HEK293 (cell line): Measurements from ENCODE around the gene MISP.

ENCODE experiments used
- CTCF ChIA-PET: fragments of 350-600 bp; formaldehyde crosslinking; extraction: SDS; loops from one replicate; lab custom pipeline; 2021; ENCODE audit warnings: antibody characterized with exemption; lab: Yijun Ruan, JAX
- POLR2A ChIA-PET: fragments of 300-600 bp; formaldehyde crosslinking; extraction: SDS; loops from one replicate; lab custom pipeline; 2020; ENCODE audit warnings: antibody characterized with exemption, inconsistent platforms; lab: Yijun Ruan, JAX
- H3K27ac ChIP-seq: fragments of 200-500 bp; sonication (Bioruptor generic); 2 replicates; pipeline ENCODE4 v1.5.1; 2014; ENCODE audit warnings: low read depth, low read length, control low read depth, inconsistent platforms; ENCODE audit errors: extremely low read depth
- H3K36me3 ChIP-seq, 2 experiments: fragments of 200-500 bp in 1 of 2; sonication (Bioruptor generic) in 1 of 2; 1 replicate in 1 of 2; 2 replicates in 1 of 2; pipeline ENCODE4 v1.5.1; 2014 to 2017; ENCODE audit warnings: inconsistent platforms in 2 of 2, low read length in 2 of 2; ENCODE audit not compliant: control insufficient read depth in 2 of 2, insufficient read depth in 1 of 2
- H3K4me1 ChIP-seq: fragments of 200-500 bp; sonication (Bioruptor generic); 2 replicates; pipeline ENCODE4 v1.5.1; 2014; ENCODE audit warnings: mild to moderate bottlenecking, low read length, inconsistent platforms; ENCODE audit not compliant: control insufficient read depth, insufficient read depth
- H3K4me3 ChIP-seq: 2 replicates; pipeline ENCODE4 v1.5.1; 2011; ENCODE audit warnings: low read depth, mild to moderate bottlenecking, control low read depth, low read length, moderate library complexity
- H3K9me3 ChIP-seq: fragments of 200-500 bp; sonication (Bioruptor generic); 2 replicates; pipeline ENCODE4 v1.5.1; 2014; ENCODE audit warnings: low read depth, low read length, inconsistent platforms; ENCODE audit not compliant: control insufficient read depth, insufficient read depth
- BCL11A ChIP-seq: fragments of 450-650 bp; formaldehyde crosslinking; IDR thresholded peaks from 2 replicates; pipeline ENCODE4 v1.5.1; 2016; ENCODE audit warnings: low read depth, missing biosample characterization, missing genetic modification characterization
- EGR2 ChIP-seq: fragments of 450-650 bp; formaldehyde crosslinking; IDR thresholded peaks from 2 replicates; pipeline ENCODE4 v1.5.1; 2016; ENCODE audit warnings: low read depth, missing biosample characterization, missing genetic modification characterization
- GFI1B ChIP-seq: fragments of 450-650 bp; formaldehyde crosslinking; IDR thresholded peaks from 2 replicates; pipeline ENCODE4 v1.5.1; 2016; ENCODE audit warnings: missing biosample characterization, missing genetic modification characterization
- GLIS2 ChIP-seq: fragments of 450-650 bp; formaldehyde crosslinking; IDR thresholded peaks from 2 replicates; pipeline ENCODE4 v1.5.1; 2016; ENCODE audit warnings: missing biosample characterization, missing genetic modification characterization
- ZFP41 ChIP-seq: fragments of 450-650 bp; formaldehyde crosslinking; IDR thresholded peaks from 2 replicates; pipeline ENCODE4 v1.5.1; 2016; ENCODE audit warnings: missing biosample characterization, missing genetic modification characterization, borderline replicate concordance
- ZNF10 ChIP-seq: fragments of 450-650 bp; formaldehyde crosslinking; IDR thresholded peaks from 2 replicates; pipeline ENCODE4 v1.5.1; 2017; ENCODE audit warnings: missing biosample characterization, missing genetic modification characterization
- ZNF132 ChIP-seq: fragments of 450-650 bp; formaldehyde crosslinking; IDR thresholded peaks from 2 replicates; pipeline ENCODE4 v1.5.1; 2017; ENCODE audit warnings: missing biosample characterization, missing genetic modification characterization, borderline replicate concordance
- ZNF24 ChIP-seq: fragments of 450-650 bp; formaldehyde crosslinking; IDR thresholded peaks from 2 replicates; pipeline ENCODE4 v1.5.1; 2016; ENCODE audit warnings: missing biosample characterization, missing genetic modification characterization
- ZNF521 ChIP-seq: fragments of 450-650 bp; formaldehyde crosslinking; IDR thresholded peaks from 2 replicates; pipeline ENCODE4 v1.5.1; 2017; ENCODE audit warnings: missing biosample characterization, mild to moderate bottlenecking, missing genetic modification characterization
- ZNF529 ChIP-seq: fragments of 450-650 bp; formaldehyde crosslinking; IDR thresholded peaks from 2 replicates; pipeline ENCODE4 v1.5.1; 2017; ENCODE audit warnings: missing genetic modification characterization, missing biosample characterization; ENCODE audit not compliant: insufficient replicate concordance
- ZNF558 ChIP-seq: fragments of 450-650 bp; formaldehyde crosslinking; IDR thresholded peaks from 2 replicates; pipeline ENCODE4 v1.5.1; 2016; ENCODE audit warnings: missing biosample characterization, missing genetic modification characterization
- ZNF596 ChIP-seq: fragments of 450-650 bp; IDR thresholded peaks from 2 replicates; pipeline ENCODE4 v1.5.0; 2018; ENCODE audit warnings: missing biosample characterization, mild to moderate bottlenecking, missing genetic modification characterization, moderate library complexity
- ZNF621 ChIP-seq: fragments of 450-650 bp; formaldehyde crosslinking; IDR thresholded peaks from 2 replicates; pipeline ENCODE4 v1.5.1; 2017; ENCODE audit warnings: missing biosample characterization, missing genetic modification characterization
- ZNF658 ChIP-seq: fragments of 450-650 bp; formaldehyde crosslinking; IDR thresholded peaks from 2 replicates; pipeline ENCODE4; 2016; ENCODE audit warnings: missing biosample characterization, missing genetic modification characterization
- TF ChIP-seq, protein P1 (sequence below): fragments of 450-650 bp; formaldehyde crosslinking; IDR thresholded peaks from 2 replicates; pipeline ENCODE4 v1.5.1; 2016; ENCODE audit warnings: missing biosample characterization, missing genetic modification characterization, borderline replicate concordance
- TF ChIP-seq, protein P2 (sequence below): fragments of 450-650 bp; formaldehyde crosslinking; IDR thresholded peaks from 2 replicates; pipeline ENCODE4 v1.5.1; 2016; ENCODE audit warnings: missing biosample characterization, missing genetic modification characterization
- TF ChIP-seq, protein P3 (sequence below): fragments of 450-650 bp; formaldehyde crosslinking; IDR thresholded peaks from 2 replicates; pipeline ENCODE4 v1.5.1; 2017; ENCODE audit warnings: missing biosample characterization, mild to moderate bottlenecking, missing genetic modification characterization, moderate library complexity
- TF ChIP-seq, protein P4 (sequence below): fragments of 450-650 bp; formaldehyde crosslinking; optimal IDR thresholded peaks from 2 replicates; pipeline ENCODE3; 2016; ENCODE audit warnings: missing biosample characterization, mild to moderate bottlenecking, missing genetic modification characterization
- TF ChIP-seq, protein P5 (sequence below): sonication (generic); formaldehyde crosslinking; IDR thresholded peaks from 2 replicates; pipeline ENCODE4 v1.8.1; 2022; ENCODE audit warnings: mild to moderate bottlenecking, moderate library complexity, missing genetic modification reagents

The MISP gene

DNA sequence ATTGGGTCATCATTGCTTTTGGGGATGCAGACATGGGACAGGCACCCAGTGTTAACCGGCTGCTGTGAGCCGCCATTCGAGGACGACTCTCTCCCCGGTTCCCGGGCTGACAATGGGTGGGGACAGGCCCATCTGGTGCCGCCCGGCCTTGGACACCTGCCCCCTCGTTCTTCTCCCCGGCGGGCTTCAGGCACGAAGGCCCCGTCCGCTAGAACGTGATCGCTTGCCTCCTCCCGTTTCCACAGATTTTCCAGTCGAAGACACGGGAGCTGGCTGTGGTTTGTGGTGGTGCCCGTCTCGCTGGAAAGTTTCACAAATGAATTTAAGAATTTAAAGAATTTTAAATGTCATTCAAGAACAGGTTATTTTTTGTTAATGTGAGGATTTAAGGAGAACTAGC is 40.1 kb upstream of the MISP start:
- Histone ChIP-seq H3K4me1 (no peaks in the 10 kb centered on the region), H3K4me3 (no peak overlapping the region), H3K9me3 (no peaks in the 10 kb centered on the region), H3K36me3 (peaks cover 0 to 5% of the 10 kb centered on the region in 2 experiments; a peak in 1 of 3 replicates), H3K27ac (no peak overlapping the region)
- POLR2A ChIA-PET, result interaction anchor here (0.6 kb wide), 2 partner anchors 19 to 31 kb away, joined by 4 to 7 read pairs; no protein-coding TSS in a partner anchor
- CTCF ChIA-PET, result interaction anchor here (1.3 kb wide), 1 partner anchor 124 kb away, joined by 3 read pairs; no protein-coding TSS in a partner anchor
- no peak for TF ChIP-seq ZNF529 (tag by site-specific recombination)
- TF ChIP-seq ZFP41 (tag by site-specific recombination), result no peak
- TF ChIP-seq, protein P1, sequence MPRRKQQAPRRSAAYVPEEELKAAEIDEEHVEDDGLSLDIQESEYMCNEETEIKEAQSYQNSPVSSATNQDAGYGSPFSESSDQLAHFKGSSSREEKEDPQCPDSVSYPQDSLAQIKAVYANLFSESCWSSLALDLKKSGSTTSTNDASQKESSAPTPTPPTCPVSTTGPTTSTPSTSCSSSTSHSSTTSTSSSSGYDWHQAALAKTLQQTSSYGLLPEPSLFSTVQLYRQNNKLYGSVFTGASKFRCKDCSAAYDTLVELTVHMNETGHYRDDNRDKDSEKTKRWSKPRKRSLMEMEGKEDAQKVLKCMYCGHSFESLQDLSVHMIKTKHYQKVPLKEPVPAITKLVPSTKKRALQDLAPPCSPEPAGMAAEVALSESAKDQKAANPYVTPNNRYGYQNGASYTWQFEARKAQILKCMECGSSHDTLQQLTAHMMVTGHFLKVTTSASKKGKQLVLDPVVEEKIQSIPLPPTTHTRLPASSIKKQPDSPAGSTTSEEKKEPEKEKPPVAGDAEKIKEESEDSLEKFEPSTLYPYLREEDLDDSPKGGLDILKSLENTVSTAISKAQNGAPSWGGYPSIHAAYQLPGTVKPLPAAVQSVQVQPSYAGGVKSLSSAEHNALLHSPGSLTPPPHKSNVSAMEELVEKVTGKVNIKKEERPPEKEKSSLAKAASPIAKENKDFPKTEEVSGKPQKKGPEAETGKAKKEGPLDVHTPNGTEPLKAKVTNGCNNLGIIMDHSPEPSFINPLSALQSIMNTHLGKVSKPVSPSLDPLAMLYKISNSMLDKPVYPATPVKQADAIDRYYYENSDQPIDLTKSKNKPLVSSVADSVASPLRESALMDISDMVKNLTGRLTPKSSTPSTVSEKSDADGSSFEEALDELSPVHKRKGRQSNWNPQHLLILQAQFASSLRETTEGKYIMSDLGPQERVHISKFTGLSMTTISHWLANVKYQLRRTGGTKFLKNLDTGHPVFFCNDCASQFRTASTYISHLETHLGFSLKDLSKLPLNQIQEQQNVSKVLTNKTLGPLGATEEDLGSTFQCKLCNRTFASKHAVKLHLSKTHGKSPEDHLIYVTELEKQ (tag by site-specific recombination), result no peak
- no peak for TF ChIP-seq ZNF596 (tag by site-specific recombination)
- no peak for TF ChIP-seq ZNF621
- no peak for TF ChIP-seq ZNF558 (tag by site-specific recombination)
- TF ChIP-seq, protein P2, sequence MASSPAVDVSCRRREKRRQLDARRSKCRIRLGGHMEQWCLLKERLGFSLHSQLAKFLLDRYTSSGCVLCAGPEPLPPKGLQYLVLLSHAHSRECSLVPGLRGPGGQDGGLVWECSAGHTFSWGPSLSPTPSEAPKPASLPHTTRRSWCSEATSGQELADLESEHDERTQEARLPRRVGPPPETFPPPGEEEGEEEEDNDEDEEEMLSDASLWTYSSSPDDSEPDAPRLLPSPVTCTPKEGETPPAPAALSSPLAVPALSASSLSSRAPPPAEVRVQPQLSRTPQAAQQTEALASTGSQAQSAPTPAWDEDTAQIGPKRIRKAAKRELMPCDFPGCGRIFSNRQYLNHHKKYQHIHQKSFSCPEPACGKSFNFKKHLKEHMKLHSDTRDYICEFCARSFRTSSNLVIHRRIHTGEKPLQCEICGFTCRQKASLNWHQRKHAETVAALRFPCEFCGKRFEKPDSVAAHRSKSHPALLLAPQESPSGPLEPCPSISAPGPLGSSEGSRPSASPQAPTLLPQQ, result no peak
- TF ChIP-seq, protein P3, sequence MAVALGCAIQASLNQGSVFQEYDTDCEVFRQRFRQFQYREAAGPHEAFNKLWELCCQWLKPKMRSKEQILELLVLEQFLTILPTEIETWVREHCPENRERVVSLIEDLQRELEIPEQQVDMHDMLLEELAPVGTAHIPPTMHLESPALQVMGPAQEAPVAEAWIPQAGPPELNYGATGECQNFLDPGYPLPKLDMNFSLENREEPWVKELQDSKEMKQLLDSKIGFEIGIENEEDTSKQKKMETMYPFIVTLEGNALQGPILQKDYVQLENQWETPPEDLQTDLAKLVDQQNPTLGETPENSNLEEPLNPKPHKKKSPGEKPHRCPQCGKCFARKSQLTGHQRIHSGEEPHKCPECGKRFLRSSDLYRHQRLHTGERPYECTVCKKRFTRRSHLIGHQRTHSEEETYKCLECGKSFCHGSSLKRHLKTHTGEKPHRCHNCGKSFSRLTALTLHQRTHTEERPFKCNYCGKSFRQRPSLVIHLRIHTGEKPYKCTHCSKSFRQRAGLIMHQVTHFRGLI (tag by site-specific recombination), result no peak
- TF ChIP-seq, protein P4, sequence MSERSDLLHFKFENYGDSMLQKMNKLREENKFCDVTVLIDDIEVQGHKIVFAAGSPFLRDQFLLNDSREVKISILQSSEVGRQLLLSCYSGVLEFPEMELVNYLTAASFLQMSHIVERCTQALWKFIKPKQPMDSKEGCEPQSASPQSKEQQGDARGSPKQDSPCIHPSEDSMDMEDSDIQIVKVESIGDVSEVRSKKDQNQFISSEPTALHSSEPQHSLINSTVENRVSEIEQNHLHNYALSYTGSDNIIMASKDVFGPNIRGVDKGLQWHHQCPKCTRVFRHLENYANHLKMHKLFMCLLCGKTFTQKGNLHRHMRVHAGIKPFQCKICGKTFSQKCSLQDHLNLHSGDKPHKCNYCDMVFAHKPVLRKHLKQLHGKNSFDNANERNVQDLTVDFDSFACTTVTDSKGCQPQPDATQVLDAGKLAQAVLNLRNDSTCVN, result no peak
- no peak for TF ChIP-seq ZNF132 (tag by site-specific recombination)
- TF ChIP-seq, protein P5, sequence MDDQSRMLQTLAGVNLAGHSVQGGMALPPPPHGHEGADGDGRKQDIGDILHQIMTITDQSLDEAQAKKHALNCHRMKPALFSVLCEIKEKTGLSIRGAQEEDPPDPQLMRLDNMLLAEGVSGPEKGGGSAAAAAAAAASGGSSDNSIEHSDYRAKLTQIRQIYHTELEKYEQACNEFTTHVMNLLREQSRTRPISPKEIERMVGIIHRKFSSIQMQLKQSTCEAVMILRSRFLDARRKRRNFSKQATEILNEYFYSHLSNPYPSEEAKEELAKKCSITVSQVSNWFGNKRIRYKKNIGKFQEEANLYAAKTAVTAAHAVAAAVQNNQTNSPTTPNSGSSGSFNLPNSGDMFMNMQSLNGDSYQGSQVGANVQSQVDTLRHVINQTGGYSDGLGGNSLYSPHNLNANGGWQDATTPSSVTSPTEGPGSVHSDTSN (CRISPR knock-in tag), result no peak
- TF ChIP-seq ZNF10 (tag by site-specific recombination), result no peak
- no peak for TF ChIP-seq EGR2 (tag by site-specific recombination)
- no peak for TF ChIP-seq ZNF521 (tag by site-specific recombination)
- TF ChIP-seq BCL11A, result no peak
- no peak for TF ChIP-seq GFI1B (tag by site-specific recombination)
- TF ChIP-seq ZNF658, result no peak
- no peak for TF ChIP-seq GLIS2 (tag by site-specific recombination)
- no peak for TF ChIP-seq ZNF24 (tag by site-specific recombination)
- TF ChIP-seq, all 188 proteins: peak for 0
